ENCODE measurements around the gene BMP4.

- TF ChIP-seq CTCF (optimal IDR thresholded peaks at IDR 0.05 in 1 of 3, IDR thresholded peaks at IDR 0.05 in 1 of 3, conservative IDR thresholded peaks at IDR 0.05 in 1 of 3; ENCODE audit: extremely low read depth in 1 of 3, insufficient read depth in 2 of 3, low read length in 3 of 3): no peak
- no peak for TF ChIP-seq EZH2 (IDR thresholded peaks at IDR 0.05; ENCODE audit: low read length)
Observed at GRCh38 chr14:53990978-53991377, 34.4 kb upstream of the BMP4 start.
